Liver (tissue), 3 donors: ENCODE results near the gene NCK2.

Source experiments
- FOXA1 ChIP-seq: IDR thresholded peaks from 2 replicates; pipeline ENCODE4 v1.6.1; 2016; ENCODE audit warnings: antibody characterized with exemption
- JUND ChIP-seq, 2 donors: IDR thresholded peaks; 2 replicates each; pipeline ENCODE4 v1.6.1; 2016; ENCODE audit warnings: antibody characterized with exemption in 2 of 2
- RAD21 ChIP-seq, 2 donors: IDR thresholded peaks; 2 replicates each; pipeline ENCODE4 v1.6.1; 2016; ENCODE audit warnings: antibody characterized with exemption in 2 of 2, mild to moderate bottlenecking in 2 of 2
- TF ChIP-seq, protein P1 (sequence below): fragments of 150-350 bp; IDR thresholded peaks from 2 replicates; pipeline ENCODE4 v1.5.1; 2017; ENCODE audit warnings: improper control_type of control experiment, low read depth, low read length; ENCODE audit not compliant: missing input control
- TF ChIP-seq, protein P2 (sequence below): IDR thresholded peaks from 2 replicates; pipeline ENCODE4 v1.6.1; 2016; ENCODE audit warnings: antibody characterized with exemption
- donor health status: healthy.
- donor health status: healthy.

GRCh38 chr2:105925390-105925789, 180.7 kb downstream of the NCK2 start:
- TF ChIP-seq, protein P1, sequence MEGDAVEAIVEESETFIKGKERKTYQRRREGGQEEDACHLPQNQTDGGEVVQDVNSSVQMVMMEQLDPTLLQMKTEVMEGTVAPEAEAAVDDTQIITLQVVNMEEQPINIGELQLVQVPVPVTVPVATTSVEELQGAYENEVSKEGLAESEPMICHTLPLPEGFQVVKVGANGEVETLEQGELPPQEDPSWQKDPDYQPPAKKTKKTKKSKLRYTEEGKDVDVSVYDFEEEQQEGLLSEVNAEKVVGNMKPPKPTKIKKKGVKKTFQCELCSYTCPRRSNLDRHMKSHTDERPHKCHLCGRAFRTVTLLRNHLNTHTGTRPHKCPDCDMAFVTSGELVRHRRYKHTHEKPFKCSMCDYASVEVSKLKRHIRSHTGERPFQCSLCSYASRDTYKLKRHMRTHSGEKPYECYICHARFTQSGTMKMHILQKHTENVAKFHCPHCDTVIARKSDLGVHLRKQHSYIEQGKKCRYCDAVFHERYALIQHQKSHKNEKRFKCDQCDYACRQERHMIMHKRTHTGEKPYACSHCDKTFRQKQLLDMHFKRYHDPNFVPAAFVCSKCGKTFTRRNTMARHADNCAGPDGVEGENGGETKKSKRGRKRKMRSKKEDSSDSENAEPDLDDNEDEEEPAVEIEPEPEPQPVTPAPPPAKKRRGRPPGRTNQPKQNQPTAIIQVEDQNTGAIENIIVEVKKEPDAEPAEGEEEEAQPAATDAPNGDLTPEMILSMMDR = no peak
- TF ChIP-seq FOXA1 = no peak
- TF ChIP-seq JUND (IDR thresholded peaks at IDR 0.05) = no peak
- TF ChIP-seq RAD21 (IDR thresholded peaks at IDR 0.05) = no peak
- TF ChIP-seq, protein P2, sequence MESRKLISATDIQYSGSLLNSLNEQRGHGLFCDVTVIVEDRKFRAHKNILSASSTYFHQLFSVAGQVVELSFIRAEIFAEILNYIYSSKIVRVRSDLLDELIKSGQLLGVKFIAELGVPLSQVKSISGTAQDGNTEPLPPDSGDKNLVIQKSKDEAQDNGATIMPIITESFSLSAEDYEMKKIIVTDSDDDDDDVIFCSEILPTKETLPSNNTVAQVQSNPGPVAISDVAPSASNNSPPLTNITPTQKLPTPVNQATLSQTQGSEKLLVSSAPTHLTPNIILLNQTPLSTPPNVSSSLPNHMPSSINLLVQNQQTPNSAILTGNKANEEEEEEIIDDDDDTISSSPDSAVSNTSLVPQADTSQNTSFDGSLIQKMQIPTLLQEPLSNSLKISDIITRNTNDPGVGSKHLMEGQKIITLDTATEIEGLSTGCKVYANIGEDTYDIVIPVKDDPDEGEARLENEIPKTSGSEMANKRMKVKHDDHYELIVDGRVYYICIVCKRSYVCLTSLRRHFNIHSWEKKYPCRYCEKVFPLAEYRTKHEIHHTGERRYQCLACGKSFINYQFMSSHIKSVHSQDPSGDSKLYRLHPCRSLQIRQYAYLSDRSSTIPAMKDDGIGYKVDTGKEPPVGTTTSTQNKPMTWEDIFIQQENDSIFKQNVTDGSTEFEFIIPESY = no peak
